Measurements from ENCODE around the gene NOXO1.

DNA sequence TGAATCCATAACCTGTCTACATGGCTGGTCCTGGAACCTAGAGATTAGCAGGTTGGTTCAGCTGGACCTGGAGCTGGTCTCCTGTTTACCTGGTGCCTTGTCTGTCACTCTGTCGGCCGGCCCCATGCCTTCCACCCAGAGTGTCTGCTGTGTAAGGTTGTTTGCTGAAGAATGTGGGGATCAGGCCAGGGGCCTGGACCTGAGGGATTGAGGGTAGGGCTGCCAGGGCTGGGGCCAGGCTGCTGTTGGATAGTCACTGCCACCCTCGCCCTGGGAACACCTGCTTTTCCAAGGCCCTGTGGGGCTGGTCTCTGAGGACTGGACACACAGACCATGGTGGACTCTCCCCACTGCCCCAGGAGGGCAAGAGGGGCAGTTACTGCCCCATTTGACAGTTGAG, 46.9 kb upstream of the NOXO1 start:
- TF ChIP-seq, protein P1, sequence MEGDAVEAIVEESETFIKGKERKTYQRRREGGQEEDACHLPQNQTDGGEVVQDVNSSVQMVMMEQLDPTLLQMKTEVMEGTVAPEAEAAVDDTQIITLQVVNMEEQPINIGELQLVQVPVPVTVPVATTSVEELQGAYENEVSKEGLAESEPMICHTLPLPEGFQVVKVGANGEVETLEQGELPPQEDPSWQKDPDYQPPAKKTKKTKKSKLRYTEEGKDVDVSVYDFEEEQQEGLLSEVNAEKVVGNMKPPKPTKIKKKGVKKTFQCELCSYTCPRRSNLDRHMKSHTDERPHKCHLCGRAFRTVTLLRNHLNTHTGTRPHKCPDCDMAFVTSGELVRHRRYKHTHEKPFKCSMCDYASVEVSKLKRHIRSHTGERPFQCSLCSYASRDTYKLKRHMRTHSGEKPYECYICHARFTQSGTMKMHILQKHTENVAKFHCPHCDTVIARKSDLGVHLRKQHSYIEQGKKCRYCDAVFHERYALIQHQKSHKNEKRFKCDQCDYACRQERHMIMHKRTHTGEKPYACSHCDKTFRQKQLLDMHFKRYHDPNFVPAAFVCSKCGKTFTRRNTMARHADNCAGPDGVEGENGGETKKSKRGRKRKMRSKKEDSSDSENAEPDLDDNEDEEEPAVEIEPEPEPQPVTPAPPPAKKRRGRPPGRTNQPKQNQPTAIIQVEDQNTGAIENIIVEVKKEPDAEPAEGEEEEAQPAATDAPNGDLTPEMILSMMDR (IDR thresholded peaks at IDR 0.05): no peak
- TF ChIP-seq EP300 (IDR thresholded peaks at IDR 0.05) (no peak), POLR2AphosphoS5 (IDR thresholded peaks at IDR 0.05) (no peak), POLR2A (IDR thresholded peaks at IDR 0.05) (no peak)

All from upper lobe of left lung (tissue), 4 donors.